Peyer's patch (tissue), 4 donors: ENCODE measurements around the gene COL23A1. TPM values are rescaled to one million over a fixed set of nuclear protein-coding genes. Genes with fewer than 3 reads are reported as not detected.

ENCODE experiments used
- DNase-seq, 3 donors: peaks; one replicate each; pipeline ENCODE4 v3.0.0-alpha.2; 2017 to 2019
- H3K27ac ChIP-seq, 4 donors: fragments of 200-600 bp; sonication (generic); one replicate each; pipeline ENCODE4 v1.5.1; 2016 to 2019
- H3K27me3 ChIP-seq, 2 donors: fragments of 200-600 bp; sonication (generic); one replicate each; pipeline ENCODE4 v1.5.1; 2019
- H3K36me3 ChIP-seq, 3 donors: fragments of 200-600 bp; sonication (generic); one replicate each; pipeline ENCODE4 v1.5.1; 2016 to 2019
- H3K4me1 ChIP-seq, 4 donors: fragments of 200-600 bp; sonication (generic); one replicate each; pipeline ENCODE4 v1.5.1; 2016 to 2019
- H3K4me3 ChIP-seq, 4 donors: fragments of 200-600 bp; sonication (generic); 1 replicate in 3 of 4; 2 replicates in 1 of 4; pipeline ENCODE4 v1.5.1; 2016 to 2019; ENCODE audit warnings: mild to moderate bottlenecking in 1 of 4
- H3K9me3 ChIP-seq, 4 donors: fragments of 200-600 bp; sonication (generic); one replicate each; pipeline ENCODE4 v1.5.1; 2016 to 2019; ENCODE audit warnings: mild to moderate bottlenecking in 1 of 4
- CTCF ChIP-seq, 6 experiments: fragments of 450-650 bp in 4 of 6; fragments of 200-600 bp in 2 of 6; sonication (generic) in 1 of 6; IDR thresholded peaks; one replicate each; pipeline ENCODE4 v1.5.1; 2017 to 2019; ENCODE audit warnings: antibody characterized with exemption in 6 of 6, mild to moderate bottlenecking in 3 of 6, moderate library complexity in 1 of 6
- POLR2A ChIP-seq, 2 donors: fragments of 450-650 bp; IDR thresholded peaks; one replicate each; pipeline ENCODE4 v1.5.1; 2017; ENCODE audit warnings: antibody characterized with exemption in 2 of 2, mild to moderate bottlenecking in 2 of 2, moderate library complexity in 2 of 2
- total RNA-seq, 4 donors: library from RNA; depleted of rRNA; stranded (reverse); fragments of >200 nt; gene quantifications; one replicate each; pipeline ENCODE4 v1.1.0, GENCODE V29; 2016

Gene COL23A1
- total RNA-seq, 4 donors from 2014 or later = 0.57 to 5.8 (median 1.2) TPM; not detected in 1

- Histone ChIP-seq H3K27ac (peak overlapping the region in 1 of 4 donors; percentile 46), H3K4me1 (peaks cover 0 to 10% (median 0%) of the 10 kb centered on the region in 4 donors), H3K27me3 (no peaks in the 10 kb centered on the region), H3K9me3 (no peaks in the 10 kb centered on the region), H3K4me3 (no peak overlapping the region), H3K36me3 (no peaks in the 10 kb centered on the region)
- TF ChIP-seq POLR2A (IDR thresholded peaks at IDR 0.05) (no peak), CTCF (IDR thresholded peaks at IDR 0.05) (no peak)
- DNase-seq = no peak
Measured at GRCh38 chr5:178356431-178356872, 233.7 kb downstream of the COL23A1 start.

- Histone ChIP-seq H3K4me3 (no peak overlapping the region), H3K27me3 (no peaks in the 10 kb centered on the region), H3K27ac (no peak overlapping the region), H3K4me1 (peaks cover 0 to 10% (median 0%) of the 10 kb centered on the region in 4 donors), H3K36me3 (no peaks in the 10 kb centered on the region), H3K9me3 (no peaks in the 10 kb centered on the region)
- no peak for DNase-seq
- TF ChIP-seq POLR2A (IDR thresholded peaks at IDR 0.05) (no peak), CTCF (IDR thresholded peaks at IDR 0.05) (no peak)
Measured at GRCh38 chr5:178355671-178356070, 234.5 kb downstream of the COL23A1 start.

GRCh38 chr5:178353461-178353860, 236.7 kb downstream of the COL23A1 start:
- Histone ChIP-seq H3K4me1 (peaks cover 0 to 10% (median 0%) of the 10 kb centered on the region in 4 donors), H3K27ac (no peak overlapping the region), H3K36me3 (no peaks in the 10 kb centered on the region), H3K9me3 (no peaks in the 10 kb centered on the region), H3K27me3 (no peaks in the 10 kb centered on the region), H3K4me3 (no peak overlapping the region)
- DNase-seq = no peak
- TF ChIP-seq CTCF (IDR thresholded peaks at IDR 0.05) (no peak), POLR2A (IDR thresholded peaks at IDR 0.05) (no peak)

GRCh38 chr5:178352035-178352349, 238.2 kb downstream of the COL23A1 start:
- no peak overlapping the region for H3K27ac ChIP-seq
- no peaks in the 10 kb centered on the region for H3K27me3 ChIP-seq
- H3K9me3 ChIP-seq = no peaks in the 10 kb centered on the region
- no peak for TF ChIP-seq POLR2A (IDR thresholded peaks at IDR 0.05)
- DNase-seq = no peak
- H3K4me3 ChIP-seq = no peak overlapping the region
- H3K36me3 ChIP-seq = no peaks in the 10 kb centered on the region
- H3K4me1 ChIP-seq = peaks cover 0 to 7% (median 0%) of the 10 kb centered on the region in 4 donors

GRCh38 chr5:178351221-178352034, 238.8 kb downstream of the COL23A1 start:
- H3K4me1 ChIP-seq = peaks cover 0 to 1% (median 0%) of the 10 kb centered on the region in 4 donors
- H3K27me3 ChIP-seq = no peaks in the 10 kb centered on the region
- no peak for DNase-seq
- TF ChIP-seq CTCF (IDR thresholded peaks at IDR 0.05) = no peak
- TF ChIP-seq POLR2A (IDR thresholded peaks at IDR 0.05) = no peak
- no peaks in the 10 kb centered on the region for H3K9me3 ChIP-seq
- H3K36me3 ChIP-seq = no peaks in the 10 kb centered on the region
- H3K4me3 ChIP-seq = no peak overlapping the region
- no peak overlapping the region for H3K27ac ChIP-seq

GRCh38 chr5:178350361-178351220, 239.6 kb downstream of the COL23A1 start:
- no peaks in the 10 kb centered on the region for H3K36me3 ChIP-seq
- TF ChIP-seq CTCF (IDR thresholded peaks at IDR 0.05) (no peak), POLR2A (IDR thresholded peaks at IDR 0.05) (no peak)
- H3K27ac ChIP-seq = no peak overlapping the region
- DNase-seq = no peak
- no peaks in the 10 kb centered on the region for H3K27me3 ChIP-seq
- no peak overlapping the region for H3K4me3 ChIP-seq
- H3K4me1 ChIP-seq = no peaks in the 10 kb centered on the region
- no peaks in the 10 kb centered on the region for H3K9me3 ChIP-seq
